B cell (primary cell): Measurements from ENCODE around the gene APOOL. TPM values are rescaled to one million over a fixed set of nuclear protein-coding genes. Genes with fewer than 3 reads are reported as not detected.

Experiments used
- ATAC-seq: fragments of 200-7000 bp; cut with Tn5 transposase; one replicate; pipeline ENCODE4 v1.10.0; 2021; ENCODE audit warnings: low read depth, mild to moderate bottlenecking, moderate number of reproducible peaks, moderate library complexity
- CTCF ChIA-PET: fragments of 350-600 bp; sonication (Branson Sonifier 250); formaldehyde crosslinking; loops from one replicate; lab custom pipeline; 2021; ENCODE audit warnings: antibody characterized with exemption, inconsistent platforms; lab: Charles Lee
- POLR2A ChIA-PET: fragments of 350-600 bp; sonication (Branson Sonifier 250); formaldehyde crosslinking; loops from one replicate; lab custom pipeline; 2021; ENCODE audit warnings: antibody characterized with exemption; lab: Charles Lee
- DNase-seq: peaks from one replicate; pipeline ENCODE4 v3.0.0; 2013
- H2AFZ ChIP-seq: 2 replicates; pipeline ENCODE4 v1.6.1; 2012; ENCODE audit warnings: mild to moderate bottlenecking, low read depth, low read length; ENCODE audit not compliant: insufficient read depth, poor library complexity, severe bottlenecking
- H3K27ac ChIP-seq, 2 donors: 1 replicate in 1 of 2; 2 replicates in 1 of 2; pipeline ENCODE4 v1.5.1; 2012 to 2013; ENCODE audit warnings: low read length in 2 of 2, mild to moderate bottlenecking in 2 of 2, moderate library complexity in 1 of 2
- H3K27me3 ChIP-seq, 4 experiments: fragments of 200-600 bp in 1 of 4; sonication (generic) in 1 of 4; replicated peaks in 1 of 4; 1 replicate in 2 of 4; 2 replicates in 2 of 4; pipeline versions ENCODE4 v1.6.1 to v1.7.0; 2013 to 2016; ENCODE audit warnings: low read length in 3 of 4, mild to moderate bottlenecking in 2 of 4, mixed read lengths in 1 of 4, moderate library complexity in 1 of 4; ENCODE audit not compliant: insufficient read depth in 4 of 4, control insufficient read depth in 3 of 4; ENCODE audit errors: control extremely low read depth in 1 of 4
- H3K36me3 ChIP-seq, 2 experiments: replicated peaks in 1 of 2; 1 replicate in 1 of 2; 2 replicates in 1 of 2; pipeline versions ENCODE4 v1.6.1 to v1.7.1; 2013; ENCODE audit warnings: low read length in 1 of 2; ENCODE audit not compliant: insufficient read depth in 2 of 2, control insufficient read depth in 1 of 2; ENCODE audit errors: control extremely low read depth in 1 of 2, extremely low read depth in 1 of 2
- H3K4me1 ChIP-seq, 2 donors: fragments of 200-600 bp in 1 of 2; sonication (generic) in 1 of 2; 1 replicate in 1 of 2; 2 replicates in 1 of 2; pipeline versions ENCODE4 v1.5.1 to v1.6.1; 2013 to 2017; ENCODE audit warnings: low read length in 2 of 2; ENCODE audit not compliant: control insufficient read depth in 2 of 2, insufficient read depth in 2 of 2
- H3K4me2 ChIP-seq: replicated peaks from 2 replicates; pipeline ENCODE3; 2012; ENCODE audit warnings: mild to moderate bottlenecking, low read depth, low read length; ENCODE audit not compliant: poor library complexity, severe bottlenecking
- H3K4me3 ChIP-seq, 5 experiments: fragments of 200-600 bp in 1 of 5; sonication (generic) in 1 of 5; 1 replicate in 3 of 5; 2 replicates in 2 of 5; pipeline versions ENCODE4 v1.5.1 to v1.7.0; 2011 to 2016; ENCODE audit warnings: low read length in 4 of 5, mild to moderate bottlenecking in 4 of 5, low read depth in 2 of 5, control low read depth in 1 of 5, moderate library complexity in 1 of 5; ENCODE audit not compliant: insufficient read depth in 1 of 5; ENCODE audit errors: control extremely low read depth in 1 of 5, extremely low read depth in 1 of 5
- H3K79me2 ChIP-seq: fragments of 200-600 bp; sonication (generic); one replicate; pipeline ENCODE4 v1.6.0; 2016; ENCODE audit warnings: low read length; ENCODE audit not compliant: control insufficient read depth, insufficient read depth
- H3K9ac ChIP-seq: fragments of 200-600 bp; sonication (generic); 2 replicates; pipeline ENCODE4 v1.6.1; 2017; ENCODE audit warnings: mild to moderate bottlenecking, low read length, moderate library complexity
- H3K9me3 ChIP-seq, 3 donors: one replicate each; pipeline versions ENCODE4 v1.6.1 to v1.7.1; 2013; ENCODE audit warnings: low read length in 2 of 3; ENCODE audit not compliant: control insufficient read depth in 2 of 3, insufficient read depth in 1 of 3; ENCODE audit errors: control extremely low read depth in 1 of 3
- H4K20me1 ChIP-seq: 2 replicates; pipeline ENCODE4 v1.6.0; 2012; ENCODE audit warnings: mild to moderate bottlenecking, low read length; ENCODE audit not compliant: insufficient read depth, control insufficient read depth, poor library complexity, severe bottlenecking
- H3K27ac Mint-ChIP-seq: one replicate; pipeline ENCODE4 v1.8.0; 2021; ENCODE audit warnings: mixed read lengths
- H3K27me3 Mint-ChIP-seq: one replicate; pipeline ENCODE4 v1.8.0; 2021; ENCODE audit warnings: mixed read lengths
- H3K4me1 Mint-ChIP-seq: one replicate; pipeline ENCODE4 v1.8.0; 2021; ENCODE audit warnings: mixed read lengths
- H3K4me3 Mint-ChIP-seq: one replicate; pipeline ENCODE4 v1.8.0; 2021; ENCODE audit warnings: mixed read lengths
- H3K9me3 Mint-ChIP-seq: one replicate; pipeline ENCODE4 v1.8.0; 2022; ENCODE audit warnings: mixed read lengths; ENCODE audit not compliant: insufficient read depth
- CTCF ChIP-seq: fragments of 200-600 bp; IDR thresholded peaks from one replicate; pipeline ENCODE4 v1.8.0; 2022; ENCODE audit warnings: antibody characterized with exemption, mild to moderate bottlenecking
- EZH2 ChIP-seq: IDR thresholded peaks from 2 replicates; pipeline ENCODE4 v1.6.1; 2012; ENCODE audit warnings: borderline replicate concordance, low read depth, mild to moderate bottlenecking, moderate library complexity, low read length; ENCODE audit not compliant: insufficient read depth, poor library complexity, severe bottlenecking
- whole genome bisulfite sequencing: methylation state at CpG from one replicate; pipeline ENCODE4 v1.1.5; 2013; ENCODE audit warnings: missing lambda C conversion rate; ENCODE audit not compliant: insufficient coverage; 5-methylcytosine and 5-hydroxymethylcytosine counted together
- intact Hi-C: fragments of 100-400 bp; cut with micrococcal nuclease; formaldehyde crosslinking; loops from one replicate; pipeline ENCODE4 v1.10.0; 2022
- polyA plus RNA-seq: library from polyadenylated mRNA; depleted of rRNA; stranded (reverse); fragments of >200 nt; gene quantifications from 2 replicates; pipeline ENCODE4 v1.2.3, GENCODE V29; 2012
- total RNA-seq, 2 donors: library from RNA; stranded (reverse); fragments of 120-200 nt in 1 of 2; gene quantifications; 1 replicate in 1 of 2; 2 replicates in 1 of 2; pipeline versions ENCODE4 v1.2.3 to v1.2.4, GENCODE V29; 2013 to 2022

APOOL gene
- total and polyA plus RNA-seq, 2 donors (not counting 1 experiment from before 2014, with no cell fraction given) = 1.8 to 9.7 TPM

GRCh38 chrX:85107407-85107806 lies 103.7 kb downstream of the APOOL start:
- no peak overlapping the region for H2AFZ ChIP-seq
- POLR2A ChIA-PET = no interaction called here
- H3K9me3 ChIP-seq = no peaks in the 10 kb centered on the region
- CTCF ChIA-PET = no interaction called here
- H3K4me3 ChIP-seq = no peak overlapping the region
- TF ChIP-seq EZH2 (no peak), CTCF (no peak)
- no peaks in the 10 kb centered on the region for H3K4me1 ChIP-seq
- H3K4me1 Mint-ChIP-seq = no peaks in the 10 kb centered on the region
- no peak overlapping the region for H3K27ac ChIP-seq
- H3K79me2 ChIP-seq = no peaks in the 10 kb centered on the region
- no peak overlapping the region for H3K4me3 Mint-ChIP-seq
- H3K27ac Mint-ChIP-seq = no peak overlapping the region
- no peaks in the 10 kb centered on the region for H3K9me3 Mint-ChIP-seq
- H4K20me1 ChIP-seq = no peaks in the 10 kb centered on the region
- no peak overlapping the region for H3K4me2 ChIP-seq
- DNase-seq (no peak), ATAC-seq (no peak)
- WGBS = 93% methylated on average over 2 of the region's 4 CpGs
- H3K36me3 ChIP-seq = no peaks in the 10 kb centered on the region
- intact Hi-C loops = no loop called here
- no peak overlapping the region for H3K9ac ChIP-seq
- H3K27me3 ChIP-seq = no peaks in the 10 kb centered on the region
- H3K27me3 Mint-ChIP-seq = no peaks in the 10 kb centered on the region

GRCh38 chrX:85108165-85108564 lies 104.5 kb downstream of the APOOL start:
- Histone ChIP-seq H3K79me2 (no peaks in the 10 kb centered on the region), H2AFZ (no peak overlapping the region), H3K4me2 (no peak overlapping the region), H3K9me3 (no peaks in the 10 kb centered on the region), H4K20me1 (no peaks in the 10 kb centered on the region), H3K27ac (no peak overlapping the region), H3K4me1 (no peaks in the 10 kb centered on the region), H3K27me3 (no peaks in the 10 kb centered on the region), H3K4me3 (no peak overlapping the region), H3K36me3 (no peaks in the 10 kb centered on the region), H3K9ac (no peak overlapping the region)
- Mint-ChIP-seq H3K27me3 (no peaks in the 10 kb centered on the region), H3K4me3 (no peak overlapping the region), H3K4me1 (no peaks in the 10 kb centered on the region), H3K9me3 (no peaks in the 10 kb centered on the region), H3K27ac (no peak overlapping the region)
- intact Hi-C loops = no loop called here
- POLR2A ChIA-PET = no interaction called here
- 100% methylated on average over 2 of the region's 2 CpGs for WGBS
- ATAC-seq (no peak), DNase-seq (no peak)
- no peak for TF ChIP-seq CTCF
- TF ChIP-seq EZH2 = no peak
- CTCF ChIA-PET = no interaction called here
